Sigmoid colon (tissue), 4 donors: ENCODE results near the gene CRB2.

Experiments used
- EP300 ChIP-seq, 4 donors: sonication (generic); formaldehyde crosslinking; IDR thresholded peaks; one replicate each; pipeline ENCODE4 v1.6.1; 2017; ENCODE audit warnings: antibody characterized with exemption in 4 of 4
- POLR2AphosphoS5 ChIP-seq, 4 donors: sonication (generic); formaldehyde crosslinking; IDR thresholded peaks; one replicate each; pipeline ENCODE4 v1.6.1; 2017; ENCODE audit warnings: antibody characterized with exemption in 4 of 4
- TF ChIP-seq, protein P1 (sequence below), 4 experiments: fragments of 450-650 bp in 3 of 4; fragments of 200-600 bp in 1 of 4; IDR thresholded peaks; one replicate each; pipeline ENCODE4 v1.5.1; 2016 to 2019; ENCODE audit warnings: antibody characterized with exemption in 4 of 4, mild to moderate bottlenecking in 3 of 4, moderate library complexity in 2 of 4

DNA sequence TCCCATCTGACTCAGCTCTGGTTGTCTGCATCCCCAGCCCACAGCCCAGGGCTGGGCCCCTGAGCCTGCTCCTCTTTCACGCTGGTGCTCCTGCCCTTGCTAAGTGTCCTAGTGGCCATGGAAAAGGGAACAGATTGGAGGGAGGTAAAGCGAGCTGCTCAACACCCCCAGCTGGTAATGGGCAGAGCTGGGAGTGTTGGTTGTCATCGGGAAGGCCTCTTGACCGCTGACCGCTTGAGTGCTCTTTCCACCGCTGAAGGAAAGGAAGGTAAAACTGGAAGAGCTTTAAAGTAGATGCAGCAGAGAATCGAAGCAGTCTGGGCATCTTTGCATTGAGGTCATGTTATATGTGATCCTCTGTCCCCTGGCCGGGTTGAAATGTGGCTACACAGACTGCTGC lies 60.2 kb downstream of the CRB2 start:
- no peak for TF ChIP-seq EP300 (IDR thresholded peaks at IDR 0.05)
- TF ChIP-seq, protein P1, sequence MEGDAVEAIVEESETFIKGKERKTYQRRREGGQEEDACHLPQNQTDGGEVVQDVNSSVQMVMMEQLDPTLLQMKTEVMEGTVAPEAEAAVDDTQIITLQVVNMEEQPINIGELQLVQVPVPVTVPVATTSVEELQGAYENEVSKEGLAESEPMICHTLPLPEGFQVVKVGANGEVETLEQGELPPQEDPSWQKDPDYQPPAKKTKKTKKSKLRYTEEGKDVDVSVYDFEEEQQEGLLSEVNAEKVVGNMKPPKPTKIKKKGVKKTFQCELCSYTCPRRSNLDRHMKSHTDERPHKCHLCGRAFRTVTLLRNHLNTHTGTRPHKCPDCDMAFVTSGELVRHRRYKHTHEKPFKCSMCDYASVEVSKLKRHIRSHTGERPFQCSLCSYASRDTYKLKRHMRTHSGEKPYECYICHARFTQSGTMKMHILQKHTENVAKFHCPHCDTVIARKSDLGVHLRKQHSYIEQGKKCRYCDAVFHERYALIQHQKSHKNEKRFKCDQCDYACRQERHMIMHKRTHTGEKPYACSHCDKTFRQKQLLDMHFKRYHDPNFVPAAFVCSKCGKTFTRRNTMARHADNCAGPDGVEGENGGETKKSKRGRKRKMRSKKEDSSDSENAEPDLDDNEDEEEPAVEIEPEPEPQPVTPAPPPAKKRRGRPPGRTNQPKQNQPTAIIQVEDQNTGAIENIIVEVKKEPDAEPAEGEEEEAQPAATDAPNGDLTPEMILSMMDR (IDR thresholded peaks at IDR 0.05): no peak
- no peak for TF ChIP-seq POLR2AphosphoS5 (IDR thresholded peaks at IDR 0.05)
